Nephron progenitor cell (in vitro differentiated cells): ENCODE data around the gene DGLUCY.

Experiments used
- DNase-seq: peaks from one replicate; pipeline ENCODE4 v3.0.0; 2021
- H3K27ac Mint-ChIP-seq: 2 replicates; pipeline ENCODE4 v1.8.0; 2021; ENCODE audit warnings: mild to moderate bottlenecking, moderate library complexity, mixed read lengths
- H3K27me3 Mint-ChIP-seq: 2 replicates; pipeline ENCODE4 v1.8.0; 2021; ENCODE audit warnings: mild to moderate bottlenecking, low read depth, mixed read lengths; ENCODE audit not compliant: poor library complexity
- H3K36me3 Mint-ChIP-seq: 2 replicates; pipeline ENCODE4 v1.8.0; 2021; ENCODE audit warnings: low read depth, mixed read lengths
- H3K4me1 Mint-ChIP-seq: 2 replicates; pipeline ENCODE4 v1.8.0; 2021; ENCODE audit warnings: mixed read lengths
- H3K4me3 Mint-ChIP-seq: 2 replicates; pipeline ENCODE4 v1.8.0; 2021; ENCODE audit warnings: mild to moderate bottlenecking, moderate library complexity, mixed read lengths
- H3K9me3 Mint-ChIP-seq: 2 replicates; pipeline ENCODE4 v1.8.0; 2021; ENCODE audit warnings: mild to moderate bottlenecking, moderate library complexity, mixed read lengths
- TF ChIP-seq, protein P1 (sequence below): fragments of 200-600 bp; sonication (generic); IDR thresholded peaks from 2 replicates; pipeline ENCODE4 v1.5.0; 2021; ENCODE audit warnings: antibody characterized with exemption

The DGLUCY gene

DNA sequence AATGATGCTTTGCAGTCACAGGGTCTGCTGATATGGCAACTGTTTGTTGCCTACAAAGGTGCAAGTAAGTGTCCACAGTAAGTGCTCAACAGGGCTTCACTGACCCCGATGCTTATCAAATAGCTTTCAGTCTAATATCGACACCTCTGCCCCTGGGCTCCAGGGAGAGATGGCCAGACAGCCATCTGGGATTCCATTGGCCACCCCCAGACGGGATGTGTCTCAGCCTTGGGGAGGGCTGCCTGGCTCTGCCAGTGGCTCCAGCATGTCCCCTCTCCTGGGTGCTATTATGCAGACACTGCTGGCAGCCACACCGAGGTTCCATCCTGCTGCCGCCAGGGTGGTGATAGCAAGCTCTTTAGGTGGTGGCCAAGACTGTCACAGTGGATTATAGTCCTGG lies 57.4 kb downstream of the DGLUCY start:
- Mint-ChIP-seq H3K27ac (no peak overlapping the region), H3K27me3 (peaks cover 3% of the 10 kb centered on the region), H3K4me3 (no peak overlapping the region), H3K4me1 (peaks cover 32% of the 10 kb centered on the region), H3K9me3 (no peaks in the 10 kb centered on the region), H3K36me3 (peaks cover 21% of the 10 kb centered on the region)
- DNase-seq: no peak
- TF ChIP-seq, protein P1, sequence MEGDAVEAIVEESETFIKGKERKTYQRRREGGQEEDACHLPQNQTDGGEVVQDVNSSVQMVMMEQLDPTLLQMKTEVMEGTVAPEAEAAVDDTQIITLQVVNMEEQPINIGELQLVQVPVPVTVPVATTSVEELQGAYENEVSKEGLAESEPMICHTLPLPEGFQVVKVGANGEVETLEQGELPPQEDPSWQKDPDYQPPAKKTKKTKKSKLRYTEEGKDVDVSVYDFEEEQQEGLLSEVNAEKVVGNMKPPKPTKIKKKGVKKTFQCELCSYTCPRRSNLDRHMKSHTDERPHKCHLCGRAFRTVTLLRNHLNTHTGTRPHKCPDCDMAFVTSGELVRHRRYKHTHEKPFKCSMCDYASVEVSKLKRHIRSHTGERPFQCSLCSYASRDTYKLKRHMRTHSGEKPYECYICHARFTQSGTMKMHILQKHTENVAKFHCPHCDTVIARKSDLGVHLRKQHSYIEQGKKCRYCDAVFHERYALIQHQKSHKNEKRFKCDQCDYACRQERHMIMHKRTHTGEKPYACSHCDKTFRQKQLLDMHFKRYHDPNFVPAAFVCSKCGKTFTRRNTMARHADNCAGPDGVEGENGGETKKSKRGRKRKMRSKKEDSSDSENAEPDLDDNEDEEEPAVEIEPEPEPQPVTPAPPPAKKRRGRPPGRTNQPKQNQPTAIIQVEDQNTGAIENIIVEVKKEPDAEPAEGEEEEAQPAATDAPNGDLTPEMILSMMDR: no peak

DNA sequence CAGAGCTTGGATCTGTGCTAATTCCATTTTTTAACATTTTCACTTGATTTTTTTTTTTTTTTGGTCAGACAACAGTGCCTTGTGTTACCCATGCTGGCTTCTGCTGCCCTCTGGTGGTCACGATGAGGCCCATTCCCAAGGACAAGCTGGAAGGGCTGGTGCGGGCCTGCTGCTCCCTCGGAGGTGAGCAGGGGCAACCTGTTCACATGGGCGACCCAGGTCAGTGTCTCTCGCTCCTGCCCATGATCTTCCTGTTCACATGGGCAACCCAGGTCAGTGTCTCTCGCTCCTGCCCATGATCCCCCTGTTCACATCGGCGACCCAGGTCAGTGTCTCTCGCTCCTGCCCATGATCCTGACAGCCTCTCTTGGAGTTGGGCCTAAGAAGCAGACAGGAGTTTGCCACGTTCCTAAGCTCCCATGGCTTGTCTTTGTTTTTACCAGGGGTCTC lies 59.4 kb downstream of the DGLUCY start:
- peak; percentile 84 for DNase-seq
- H3K4me1 Mint-ChIP-seq: peaks cover 32% of the 10 kb centered on the region
- no peak overlapping the region for H3K4me3 Mint-ChIP-seq
- H3K27me3 Mint-ChIP-seq: peaks cover 3% of the 10 kb centered on the region
- TF ChIP-seq, protein P1: peak; percentile 92
- H3K9me3 Mint-ChIP-seq: no peaks in the 10 kb centered on the region
- H3K27ac Mint-ChIP-seq: no peak overlapping the region
- H3K36me3 Mint-ChIP-seq: peaks cover 18% of the 10 kb centered on the region

DNA sequence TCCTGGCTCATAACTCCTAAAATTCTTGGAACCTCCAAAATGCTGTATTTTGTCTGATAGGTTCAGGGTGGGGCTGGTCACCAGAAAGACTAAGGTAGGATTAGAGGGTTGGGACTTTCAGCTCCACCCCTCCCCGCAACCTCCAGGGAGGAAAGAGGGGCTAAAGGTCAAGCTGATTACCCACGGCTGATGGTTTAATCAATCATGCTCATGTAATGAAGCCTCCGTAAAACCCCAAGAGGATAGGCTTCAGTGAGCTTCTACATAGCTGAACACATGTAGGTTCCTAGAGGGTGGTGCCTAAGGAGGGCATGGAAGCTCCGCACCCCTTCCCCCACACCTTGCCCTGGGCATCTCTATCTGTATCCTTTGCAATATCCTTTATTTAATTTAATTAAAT lies 60.0 kb downstream of the DGLUCY start:
- no peak overlapping the region for H3K27ac Mint-ChIP-seq
- peaks cover 13% of the 10 kb centered on the region for H3K36me3 Mint-ChIP-seq
- peak; percentile 46 for DNase-seq
- H3K27me3 Mint-ChIP-seq: peaks cover 3% of the 10 kb centered on the region
- TF ChIP-seq, protein P1: no peak
- peaks cover 32% of the 10 kb centered on the region for H3K4me1 Mint-ChIP-seq
- H3K4me3 Mint-ChIP-seq: no peak overlapping the region
- H3K9me3 Mint-ChIP-seq: no peaks in the 10 kb centered on the region

DNA sequence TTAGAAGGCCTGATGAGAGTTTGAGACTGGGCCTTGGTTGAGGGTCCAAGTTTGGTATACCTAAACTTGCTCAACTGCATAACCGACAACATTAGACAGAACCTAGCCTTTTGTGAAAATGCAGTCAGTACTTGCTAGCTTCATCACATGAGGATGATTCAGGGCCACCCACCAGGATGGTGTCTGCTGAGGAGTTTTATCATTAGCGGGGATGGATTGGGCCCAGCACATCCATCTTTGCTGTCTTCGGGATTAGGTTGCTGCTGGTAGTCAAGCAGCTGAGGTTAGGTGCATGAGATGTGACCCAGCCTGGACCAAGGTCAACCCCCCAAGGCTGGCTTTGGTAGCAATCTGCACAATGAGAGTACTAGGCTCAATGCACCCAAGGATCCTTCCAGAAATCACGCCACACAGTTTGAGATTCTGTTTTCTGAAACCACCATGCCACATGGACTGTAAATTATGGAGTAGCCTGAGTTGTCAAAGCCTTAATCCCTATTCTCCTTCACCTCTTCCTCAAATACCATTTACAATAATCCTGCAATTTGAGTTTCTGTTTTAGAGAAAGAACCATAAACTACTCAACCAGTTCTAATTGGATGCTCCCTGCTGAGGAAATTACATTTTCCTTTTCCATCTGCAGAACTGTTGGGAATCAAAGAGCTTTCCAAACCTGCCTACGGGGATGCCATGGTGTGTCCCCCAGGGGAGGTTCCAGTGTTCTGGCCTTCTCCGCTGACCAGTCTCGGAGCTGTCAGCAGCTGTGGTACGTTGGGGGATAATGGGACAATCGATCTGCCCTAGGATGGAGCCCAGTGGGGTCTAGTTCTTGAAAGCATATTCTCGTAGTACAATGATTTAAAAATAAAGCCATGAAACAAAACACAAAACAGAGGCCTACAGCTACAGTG lies 61.7 kb downstream of the DGLUCY start:
- no peak overlapping the region for H3K4me3 Mint-ChIP-seq
- TF ChIP-seq, protein P1: no peak
- H3K27ac Mint-ChIP-seq: no peak overlapping the region
- H3K27me3 Mint-ChIP-seq: peaks cover 3% of the 10 kb centered on the region
- H3K4me1 Mint-ChIP-seq: peaks cover 32% of the 10 kb centered on the region
- H3K36me3 Mint-ChIP-seq: peaks cover 15% of the 10 kb centered on the region
- H3K9me3 Mint-ChIP-seq: no peaks in the 10 kb centered on the region
- no peak for DNase-seq

DNA sequence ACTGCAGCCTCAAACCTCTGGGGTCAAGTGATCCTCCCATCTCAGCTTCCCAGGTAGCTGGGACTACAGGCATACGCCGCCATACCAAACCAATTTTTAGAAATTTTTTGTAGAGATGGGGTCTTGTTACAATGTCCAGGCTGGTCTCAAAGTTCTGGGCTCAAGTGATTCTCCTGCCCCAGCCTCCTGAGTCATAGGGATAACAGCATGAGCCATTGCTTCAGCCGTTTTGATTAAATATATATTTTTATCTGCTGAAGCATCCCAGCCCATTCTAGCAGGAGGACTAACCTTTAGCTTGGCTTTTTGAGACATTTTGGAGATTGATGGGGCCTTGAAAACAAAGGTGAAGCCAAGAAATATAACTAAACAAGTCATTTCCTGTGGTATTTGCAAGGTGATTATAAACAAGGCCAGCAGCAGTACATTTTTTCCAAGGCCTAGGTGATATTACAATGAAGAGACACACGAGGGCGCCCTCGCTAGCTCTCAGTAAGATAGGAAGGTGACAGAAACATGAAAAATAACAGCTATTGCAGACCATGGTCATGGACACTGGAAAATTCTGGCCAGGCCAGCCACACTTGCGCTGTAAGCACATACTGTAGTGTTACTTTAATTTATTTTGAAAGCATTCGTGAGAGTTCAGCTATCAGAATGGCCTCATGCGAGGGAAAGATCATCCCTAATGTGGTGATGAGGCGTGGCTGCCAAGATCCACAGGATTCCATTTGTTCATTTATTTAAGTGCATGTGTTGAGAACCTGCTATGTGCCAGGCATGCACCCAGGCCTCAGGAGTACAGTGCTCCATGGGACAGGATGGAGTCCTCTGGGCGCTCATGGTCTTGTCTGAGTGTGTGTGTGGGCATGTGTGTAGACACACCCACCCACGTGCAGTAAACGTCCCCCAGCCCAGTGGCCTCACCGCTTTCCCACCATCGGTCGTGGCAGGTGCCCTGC lies 63.5 kb downstream of the DGLUCY start:
- Mint-ChIP-seq H3K4me3 (no peak overlapping the region), H3K9me3 (no peaks in the 10 kb centered on the region), H3K27ac (no peak overlapping the region), H3K27me3 (peaks cover 3% of the 10 kb centered on the region), H3K36me3 (peaks cover 32% of the 10 kb centered on the region), H3K4me1 (peaks cover 27% of the 10 kb centered on the region)
- TF ChIP-seq, protein P1: peak; percentile 85
- peak; percentile 56 for DNase-seq
